ENCODE measurements around the gene ADRM1. TPM values are rescaled to one million over a fixed set of nuclear protein-coding genes. Genes with fewer than 3 reads are reported as not detected.

Gene ADRM1
- total RNA-seq, 2 experiments from 2014 or later = 92.8 to 103 TPM

GRCh38 chr20:62355878-62356588 lies 53.2 kb downstream of the ADRM1 start:
- no peaks in the 10 kb centered on the region for H3K9me3 Mint-ChIP-seq (ENCODE audit: low read depth)
- CTCF ChIA-PET = no interaction called here
- H3K27me3 Mint-ChIP-seq = peaks cover 2% of the 10 kb centered on the region
- no peaks in the 10 kb centered on the region for H3K36me3 Mint-ChIP-seq (ENCODE audit: low read depth)
- DNase-seq (no peak), ATAC-seq (no peak)
- H3K4me1 Mint-ChIP-seq = no peaks in the 10 kb centered on the region
- intact Hi-C loops (cut with DNase I, micrococcal nuclease) = no loop called here
- POLR2A ChIA-PET = no interaction called here
- H3K27ac Mint-ChIP-seq = no peak overlapping the region
- no peak overlapping the region for H3K4me3 Mint-ChIP-seq

- Mint-ChIP-seq H3K27me3 (peaks cover 2% of the 10 kb centered on the region), H3K9me3 (ENCODE audit: low read depth) (no peaks in the 10 kb centered on the region), H3K36me3 (ENCODE audit: low read depth) (no peaks in the 10 kb centered on the region), H3K4me3 (no peak overlapping the region), H3K27ac (no peak overlapping the region), H3K4me1 (no peaks in the 10 kb centered on the region)
- DNase-seq (no peak), ATAC-seq (no peak)
- POLR2A ChIA-PET = no interaction called here
- CTCF ChIA-PET = no interaction called here
- intact Hi-C loops (cut with DNase I, micrococcal nuclease) = no loop called here
Measured at GRCh38 chr20:62356589-62357186, 53.9 kb downstream of the ADRM1 start.

GRCh38 chr20:62357187-62357667 lies 54.4 kb downstream of the ADRM1 start:
- intact Hi-C loops (cut with DNase I, micrococcal nuclease) = no loop called here
- H3K27me3 Mint-ChIP-seq = peaks cover 2% of the 10 kb centered on the region
- DNase-seq (no peak), ATAC-seq (no peak)
- no peaks in the 10 kb centered on the region for H3K4me1 Mint-ChIP-seq
- CTCF ChIA-PET = interaction anchor here (0.7 kb wide), 1 partner anchor 56 kb away, joined by 3 read pairs; no protein-coding TSS in a partner anchor
- no peaks in the 10 kb centered on the region for H3K9me3 Mint-ChIP-seq (ENCODE audit: low read depth)
- H3K27ac Mint-ChIP-seq = no peak overlapping the region
- POLR2A ChIA-PET = no interaction called here
- H3K4me3 Mint-ChIP-seq = no peak overlapping the region
- H3K36me3 Mint-ChIP-seq (ENCODE audit: low read depth) = no peaks in the 10 kb centered on the region

GRCh38 chr20:62357681-62358080 lies 54.9 kb downstream of the ADRM1 start:
- Mint-ChIP-seq H3K27me3 (peaks cover 2% of the 10 kb centered on the region), H3K27ac (no peak overlapping the region), H3K36me3 (ENCODE audit: low read depth) (no peaks in the 10 kb centered on the region), H3K9me3 (ENCODE audit: low read depth) (no peaks in the 10 kb centered on the region), H3K4me3 (no peak overlapping the region), H3K4me1 (no peaks in the 10 kb centered on the region)
- CTCF ChIA-PET = interaction anchor here (0.7 kb wide), 1 partner anchor 56 kb away, joined by 3 read pairs; no protein-coding TSS in a partner anchor
- DNase-seq = no peak
- ATAC-seq = no peak
- intact Hi-C loops (cut with DNase I, micrococcal nuclease) = no loop called here
- POLR2A ChIA-PET = no interaction called here

Small RNA genes within 50 kb of the gene (microRNA-seq; reads per million reads assigned to microRNA genes)
- gene MIR4758 (ENCODE audit: borderline replicate concordance) = not detected

Other genes with a start within 250 kb of the ADRM1 start
- gene TAF4, start 237.1 kb upstream of the ADRM1 start, total RNA-seq = 10 to 100 TPM; 15.4 to 27.1 TPM
- gene LSM14B, start 180.5 kb upstream of the ADRM1 start, total RNA-seq = 10 to 100 TPM; 38.7 TPM
- gene PSMA7, start 159.6 kb upstream of the ADRM1 start, total RNA-seq = 100 to 1,000 TPM; 208 to 296 TPM
- gene SS18L1, start 159.2 kb upstream of the ADRM1 start, total RNA-seq = 10 to 100 TPM; 14.3 to 16.6 TPM
- gene MTG2, start 120.0 kb upstream of the ADRM1 start, total RNA-seq = 10 to 100 TPM; 38.0 to 44.9 TPM
- not detected for gene HRH3, start 82.7 kb upstream of the ADRM1 start, total RNA-seq
- gene OSBPL2, start 64.5 kb upstream of the ADRM1 start, total RNA-seq = 10 to 100 TPM; 19.2 to 23.0 TPM
- 1 to 10 TPM in 1 of 2 experiments, under 1 TPM in 1; 0.72 to 1.0 TPM for gene LAMA5, start 64.3 kb downstream of the ADRM1 start, total RNA-seq
- 1,000 to 10,000 TPM; 1,051 to 2,439 TPM for gene RPS21, start 84.1 kb downstream of the ADRM1 start, total RNA-seq
- gene CABLES2, start 104.3 kb downstream of the ADRM1 start, total RNA-seq = 1 to 10 TPM; 6.4 to 7.6 TPM
- not detected for gene RBBP8NL, start 124.5 kb downstream of the ADRM1 start, total RNA-seq
- not detected for gene GATA5, start 173.0 kb downstream of the ADRM1 start, total RNA-seq